Hematopoietic multipotent progenitor cell treated with erythropoietin and hydrocortisone succinate and interleukin-3 and kit ligand, for 4 days (in vitro differentiated cells): Measurements from ENCODE around the gene RAB11FIP3.
A peak's percentile ranks its signal among the peaks of the same experiment; 100 is the strongest.
"Not testable (repeated sequence)": the region's sequence is repeated elsewhere in the genome, so short reads cannot be mapped to it uniquely, and the experiment has no call there.

ENCODE experiments used
- DNase-seq: peaks from one replicate; pipeline ENCODE4 v3.0.0-alpha.2; 2015

Gene RAB11FIP3

GRCh38 chr16:392450-393030, 32.9 kb upstream of the RAB11FIP3 start:
- DNase-seq = peak; percentile 78

- DNase-seq = peak; percentile 44
Measured at GRCh38 chr16:396199-396598, 29.2 kb upstream of the RAB11FIP3 start.

- DNase-seq = peak; percentile 93
Measured at GRCh38 chr16:396605-397004, 28.8 kb upstream of the RAB11FIP3 start.

GRCh38 chr16:397135-397661, 28.3 kb upstream of the RAB11FIP3 start, which contains the start of gene NME4:
Gene NME4, plus strand, starts transcription at chr16:397199. Its CDS starts 24 bp downstream, at chr16:397223.
- peak; percentile 70 for DNase-seq

- peak; percentile 91 for DNase-seq
Measured at GRCh38 chr16:397736-398332, 27.6 kb upstream of the RAB11FIP3 start.

GRCh38 chr16:398561-399339, 26.7 kb upstream of the RAB11FIP3 start:
- peak; percentile 44 for DNase-seq

- DNase-seq = peak; percentile 89
Measured at GRCh38 chr16:399340-400019, 26.0 kb upstream of the RAB11FIP3 start.

GRCh38 chr16:400061-400591, 25.3 kb upstream of the RAB11FIP3 start:
- peak; percentile 50 for DNase-seq

GRCh38 chr16:401468-402348, 23.7 kb upstream of the RAB11FIP3 start, which contains the start of gene DECR2:
Gene DECR2, plus strand, starts transcription at chr16:401885. Its CDS starts 79 bp downstream, at chr16:401964.
- DNase-seq = peak; percentile 97

- DNase-seq = no peak
Measured at GRCh38 chr16:404971-405486, 20.4 kb upstream of the RAB11FIP3 start.

- DNase-seq = no peak
Measured at GRCh38 chr16:405548-406506, 19.6 kb upstream of the RAB11FIP3 start.

GRCh38 chr16:407253-407652, 18.2 kb upstream of the RAB11FIP3 start:
- no peak for DNase-seq

GRCh38 chr16:410516-411178, 14.8 kb upstream of the RAB11FIP3 start:
- DNase-seq = no peak

GRCh38 chr16:411576-412265, 13.7 kb upstream of the RAB11FIP3 start:
- no peak for DNase-seq

GRCh38 chr16:414395-415169, 10.9 kb upstream of the RAB11FIP3 start:
- no peak for DNase-seq

- not testable (repeated sequence) for DNase-seq
Measured at GRCh38 chr16:415170-415498, 10.3 kb upstream of the RAB11FIP3 start.

- not testable (repeated sequence) for DNase-seq
Measured at GRCh38 chr16:422179-422578, 3.3 kb upstream of the RAB11FIP3 start.

GRCh38 chr16:424033-424622, 1.3 kb upstream of the RAB11FIP3 start:
- no peak for DNase-seq
